KMS-11 (cell line): Measurements from ENCODE around the gene GALNT2.

Source experiments
- H2AFZ ChIP-seq: fragments of 200-600 bp; sonication (generic); 2 replicates; pipeline ENCODE4 v1.6.1; 2016; ENCODE audit warnings: antibody characterized with exemption, mixed run types, low read depth
- H3K27ac ChIP-seq: fragments of 200-600 bp; sonication (generic); 2 replicates; pipeline ENCODE4 v1.6.1; 2016; ENCODE audit warnings: mild to moderate bottlenecking, mixed run types
- H3K27me3 ChIP-seq: fragments of 200-600 bp; sonication (generic); 2 replicates; pipeline ENCODE4 v1.6.1; 2017; ENCODE audit warnings: mild to moderate bottlenecking, low read depth, mixed run types, moderate library complexity; ENCODE audit not compliant: insufficient read depth
- H3K36me3 ChIP-seq: fragments of 200-600 bp; sonication (generic); 2 replicates; pipeline ENCODE4 v1.6.1; 2017; ENCODE audit warnings: mild to moderate bottlenecking, mixed run types; ENCODE audit not compliant: insufficient read depth
- H3K4me1 ChIP-seq: fragments of 200-600 bp; sonication (generic); 2 replicates; pipeline ENCODE4 v1.6.1; 2016; ENCODE audit warnings: mild to moderate bottlenecking, low read depth, mixed run types; ENCODE audit not compliant: poor library complexity, severe bottlenecking
- H3K4me2 ChIP-seq: fragments of 200-600 bp; sonication (generic); 2 replicates; pipeline ENCODE4 v1.7.0; 2016; ENCODE audit warnings: mild to moderate bottlenecking, mixed run types
- H3K4me3 ChIP-seq: fragments of 200-600 bp; sonication (generic); IDR thresholded peaks from 2 replicates; pipeline ENCODE4 v1.6.1; 2017; ENCODE audit warnings: low read depth, low read length, mixed read lengths; ENCODE audit not compliant: insufficient read depth
- H3K79me2 ChIP-seq: fragments of 200-600 bp; sonication (generic); 2 replicates; pipeline ENCODE4 v1.6.1; 2016; ENCODE audit warnings: low read depth, mixed run types; ENCODE audit not compliant: insufficient read depth
- H3K9ac ChIP-seq: fragments of 200-600 bp; sonication (generic); 2 replicates; pipeline ENCODE4 v1.6.1; 2016; ENCODE audit warnings: mild to moderate bottlenecking, mixed run types
- H4K20me1 ChIP-seq: fragments of 200-600 bp; sonication (generic); 2 replicates; pipeline ENCODE4 v1.6.1; 2016; ENCODE audit warnings: mild to moderate bottlenecking, mixed run types; ENCODE audit not compliant: insufficient read depth
- CTCF ChIP-seq: fragments of 200-600 bp; sonication (generic); conservative IDR thresholded peaks from 2 replicates; pipeline ENCODE4 v1.6.1; 2017; ENCODE audit warnings: low read depth, mild to moderate bottlenecking, antibody characterized with exemption, low read length, moderate library complexity, mixed read lengths

The GALNT2 gene

DNA sequence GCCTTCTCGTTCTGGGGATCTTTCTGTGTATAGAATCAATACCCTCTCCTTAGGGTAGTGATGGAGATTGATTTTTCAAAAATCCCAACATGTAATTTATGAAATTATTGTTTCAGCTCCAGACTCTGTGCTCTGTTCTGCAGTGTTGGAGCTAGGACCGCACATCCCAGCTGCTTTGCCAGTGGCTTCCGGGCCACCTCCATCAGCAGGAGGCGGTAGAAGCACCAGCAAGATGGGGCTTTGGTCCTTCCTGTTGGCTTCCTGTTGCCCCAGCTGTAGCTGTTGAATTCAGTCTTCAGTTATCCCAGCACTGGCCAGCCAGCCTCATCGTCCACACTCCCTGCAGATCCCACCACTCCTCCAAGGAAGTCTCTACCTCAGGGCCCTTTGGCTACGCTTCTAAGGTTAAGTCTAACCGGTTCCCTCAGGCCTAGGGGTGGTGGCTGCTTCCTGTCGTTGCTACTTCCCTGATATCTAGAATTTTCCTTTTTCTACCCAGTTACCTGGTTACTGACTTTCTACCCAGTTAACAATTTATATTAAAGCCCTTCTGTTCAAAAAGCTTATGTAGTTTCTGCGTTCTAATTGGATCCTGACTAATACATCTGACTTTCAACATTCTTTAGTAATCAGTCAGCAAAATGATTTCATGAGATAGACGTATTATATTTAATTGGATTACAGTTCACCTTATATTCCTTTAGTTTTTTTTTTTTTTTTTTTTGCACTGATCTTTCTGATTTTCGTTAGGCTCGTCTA is 24.6 kb downstream of the GALNT2 start:
- Histone ChIP-seq H2AFZ (no peak overlapping the region), H3K27ac (no peak overlapping the region), H3K9ac (no peak overlapping the region), H3K4me2 (no peak overlapping the region), H4K20me1 (no peaks in the 10 kb centered on the region), H3K36me3 (no peaks in the 10 kb centered on the region), H3K79me2 (peaks cover 99% of the 10 kb centered on the region), H3K27me3 (no peaks in the 10 kb centered on the region), H3K4me3 (no peak overlapping the region), H3K4me1 (peaks cover 18% of the 10 kb centered on the region)
- no peak for TF ChIP-seq CTCF

- H3K4me3 ChIP-seq: no peak overlapping the region
- H3K79me2 ChIP-seq: peaks cover 99% of the 10 kb centered on the region
- no peaks in the 10 kb centered on the region for H3K4me1 ChIP-seq
- no peak for TF ChIP-seq CTCF
- no peaks in the 10 kb centered on the region for H3K27me3 ChIP-seq
- H3K27ac ChIP-seq: no peak overlapping the region
- H3K9ac ChIP-seq: no peak overlapping the region
- no peak overlapping the region for H2AFZ ChIP-seq
- no peaks in the 10 kb centered on the region for H4K20me1 ChIP-seq
- H3K4me2 ChIP-seq: no peak overlapping the region
- no peaks in the 10 kb centered on the region for H3K36me3 ChIP-seq
Observed at GRCh38 chr1:230094746-230095145, 27.7 kb downstream of the GALNT2 start.

DNA sequence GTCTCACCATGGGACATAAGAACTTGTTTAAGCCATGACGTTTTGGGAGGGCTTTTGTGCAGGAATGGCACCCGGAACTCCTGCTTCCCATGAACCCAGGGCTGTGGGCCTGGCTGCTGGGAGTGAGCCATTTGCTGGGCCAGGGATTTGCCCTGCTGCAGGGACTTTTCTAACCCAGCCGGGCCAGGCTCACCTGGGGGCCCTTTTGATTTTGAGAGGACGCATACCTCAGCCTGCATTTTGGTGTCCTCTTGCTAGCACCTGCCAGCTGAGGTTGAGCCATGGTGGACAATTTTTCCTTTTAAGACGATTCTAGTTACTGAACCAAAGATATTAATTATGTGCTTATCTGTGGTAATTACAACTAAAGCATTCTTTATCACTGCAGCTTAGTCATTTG is 28.9 kb downstream of the GALNT2 start:
- no peak for TF ChIP-seq CTCF
- Histone ChIP-seq H3K79me2 (peaks cover 99% of the 10 kb centered on the region), H2AFZ (no peak overlapping the region), H3K27ac (no peak overlapping the region), H3K36me3 (no peaks in the 10 kb centered on the region), H3K9ac (no peak overlapping the region), H4K20me1 (no peaks in the 10 kb centered on the region), H3K27me3 (no peaks in the 10 kb centered on the region), H3K4me1 (peaks cover 5% of the 10 kb centered on the region), H3K4me2 (no peak overlapping the region), H3K4me3 (no peak overlapping the region)

GRCh38 chr1:230097370-230097769 is 30.3 kb downstream of the GALNT2 start:
- no peak overlapping the region for H3K27ac ChIP-seq
- H3K36me3 ChIP-seq: no peaks in the 10 kb centered on the region
- peaks cover 99% of the 10 kb centered on the region for H3K79me2 ChIP-seq
- no peak overlapping the region for H3K4me2 ChIP-seq
- peaks cover 19% of the 10 kb centered on the region for H3K4me1 ChIP-seq
- no peaks in the 10 kb centered on the region for H3K27me3 ChIP-seq
- H3K9ac ChIP-seq: no peak overlapping the region
- TF ChIP-seq CTCF: no peak
- no peaks in the 10 kb centered on the region for H4K20me1 ChIP-seq
- H3K4me3 ChIP-seq: no peak overlapping the region
- H2AFZ ChIP-seq: no peak overlapping the region
